Fibroblast of mammary gland (primary cell): ENCODE data around the gene LIPE.
A peak's percentile ranks its signal among the peaks of the same experiment; 100 is the strongest.

Source experiments
- DNase-seq: peaks from one replicate; pipeline ENCODE4 v3.0.0-alpha.2; 2010; ENCODE audit warnings: low read depth
- H3K4me3 ChIP-seq: 2 replicates; pipeline ENCODE4 v1.5.1; 2011; ENCODE audit warnings: low read depth, mild to moderate bottlenecking, low read length, moderate library complexity; ENCODE audit not compliant: control insufficient read depth
- TF ChIP-seq, protein P1 (sequence below): conservative IDR thresholded peaks from 2 replicates; pipeline ENCODE4 v1.5.1; 2011; ENCODE audit warnings: low read depth, low read length, inconsistent platforms; ENCODE audit not compliant: control insufficient read depth, insufficient read depth

Gene LIPE

GRCh38 chr19:42389899-42390298 is 37.3 kb downstream of the LIPE start, which contains the start of gene CNFN:
Gene CNFN, minus strand, starts transcription at chr19:42390297. Its CDS starts 1,260 bp downstream, at chr19:42389037.
- H3K4me3 ChIP-seq = no peak within 1 kb of the TSS
- TF ChIP-seq, protein P1, sequence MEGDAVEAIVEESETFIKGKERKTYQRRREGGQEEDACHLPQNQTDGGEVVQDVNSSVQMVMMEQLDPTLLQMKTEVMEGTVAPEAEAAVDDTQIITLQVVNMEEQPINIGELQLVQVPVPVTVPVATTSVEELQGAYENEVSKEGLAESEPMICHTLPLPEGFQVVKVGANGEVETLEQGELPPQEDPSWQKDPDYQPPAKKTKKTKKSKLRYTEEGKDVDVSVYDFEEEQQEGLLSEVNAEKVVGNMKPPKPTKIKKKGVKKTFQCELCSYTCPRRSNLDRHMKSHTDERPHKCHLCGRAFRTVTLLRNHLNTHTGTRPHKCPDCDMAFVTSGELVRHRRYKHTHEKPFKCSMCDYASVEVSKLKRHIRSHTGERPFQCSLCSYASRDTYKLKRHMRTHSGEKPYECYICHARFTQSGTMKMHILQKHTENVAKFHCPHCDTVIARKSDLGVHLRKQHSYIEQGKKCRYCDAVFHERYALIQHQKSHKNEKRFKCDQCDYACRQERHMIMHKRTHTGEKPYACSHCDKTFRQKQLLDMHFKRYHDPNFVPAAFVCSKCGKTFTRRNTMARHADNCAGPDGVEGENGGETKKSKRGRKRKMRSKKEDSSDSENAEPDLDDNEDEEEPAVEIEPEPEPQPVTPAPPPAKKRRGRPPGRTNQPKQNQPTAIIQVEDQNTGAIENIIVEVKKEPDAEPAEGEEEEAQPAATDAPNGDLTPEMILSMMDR = no peak
- no peak for DNase-seq

GRCh38 chr19:42388851-42389489 is 38.2 kb downstream of the LIPE start:
- DNase-seq = no peak
- TF ChIP-seq, protein P1 = no peak
- no peak overlapping the region for H3K4me3 ChIP-seq

- TF ChIP-seq, protein P1 = peak; percentile 30
- peak; percentile 45 for DNase-seq
- H3K4me3 ChIP-seq = peak overlapping the region; percentile 35
These were observed 40.0 kb downstream of the LIPE start for GRCh38 chr19:42386974-42387707.

DNA sequence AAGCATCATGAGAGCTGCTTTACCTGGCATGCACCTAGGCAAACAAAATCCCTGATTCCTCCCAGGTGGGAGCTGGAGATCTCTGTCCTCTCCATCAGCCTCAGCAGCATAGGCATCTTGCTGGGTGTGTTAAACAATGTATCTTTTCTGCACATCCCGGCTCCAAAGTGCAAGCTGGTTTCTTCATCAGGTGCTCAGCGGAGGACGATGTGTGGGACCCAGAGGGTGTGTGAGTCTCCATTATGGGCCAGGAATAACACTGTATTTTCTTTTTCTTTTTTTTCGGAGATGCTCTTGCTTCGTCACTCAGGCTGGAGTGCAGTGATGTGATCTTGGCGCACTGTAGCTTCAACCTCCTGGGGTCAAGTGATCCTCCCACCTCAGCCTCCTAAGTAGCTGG is 47.0 kb downstream of the LIPE start:
- no peak overlapping the region for H3K4me3 ChIP-seq
- TF ChIP-seq, protein P1 = no peak
- DNase-seq = no peak

DNA sequence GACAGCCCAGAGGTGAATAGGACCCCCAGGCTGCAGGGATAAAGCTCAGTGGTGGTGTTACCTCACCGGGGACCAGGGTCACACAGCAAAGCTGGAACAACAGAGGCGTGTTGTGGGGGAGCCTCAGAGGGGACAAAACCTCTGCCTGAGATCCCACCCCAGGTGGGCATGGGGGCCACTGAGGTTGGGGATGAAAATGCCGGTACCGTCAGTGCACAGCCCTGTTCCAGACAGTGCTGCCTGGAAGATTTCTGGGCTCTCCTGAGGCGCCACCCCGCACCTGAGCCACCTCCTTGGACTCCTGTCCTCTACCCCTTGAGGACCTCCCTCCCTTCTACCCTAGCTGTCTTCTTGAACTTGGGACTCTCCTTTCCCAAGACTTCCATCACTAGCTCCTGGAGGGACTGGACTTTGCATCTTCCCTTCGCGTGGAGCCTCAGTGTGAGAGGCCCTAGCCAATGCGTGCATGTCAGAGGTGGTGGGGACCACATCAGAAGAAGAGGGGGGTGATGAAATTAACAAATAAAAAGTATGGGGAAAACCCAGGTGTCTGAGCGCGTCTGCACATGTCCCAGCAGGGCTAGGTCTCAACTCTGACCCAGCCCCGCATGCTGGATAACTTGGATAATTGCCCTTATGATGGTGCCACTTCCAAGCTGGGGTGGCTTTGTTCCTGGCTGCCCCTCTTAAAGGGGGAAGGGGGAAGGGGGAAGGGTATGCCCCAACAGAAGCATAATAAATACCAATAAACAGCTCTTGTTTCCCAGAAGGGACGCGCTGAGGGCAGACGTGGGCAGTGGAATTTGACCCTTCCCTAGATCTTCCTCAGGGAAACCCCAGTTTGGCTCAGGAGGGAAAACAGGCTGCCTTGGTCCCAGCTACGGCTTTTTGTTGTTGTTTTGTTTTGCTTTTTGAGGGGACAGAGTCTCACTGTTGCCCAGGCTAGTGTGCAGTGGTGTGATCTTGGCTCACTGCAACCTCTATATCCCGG is 48.7 kb downstream of the LIPE start:
- TF ChIP-seq, protein P1 = no peak
- no peak for DNase-seq
- H3K4me3 ChIP-seq = no peak overlapping the region

GRCh38 chr19:42376177-42376555 is 51.0 kb downstream of the LIPE start:
- H3K4me3 ChIP-seq = no peak overlapping the region
- TF ChIP-seq, protein P1 = no peak
- DNase-seq = no peak
